GM23338 (cell line): ENCODE data around the gene TMEM44. TPM values are rescaled to one million over a fixed set of nuclear protein-coding genes. Genes with fewer than 3 reads are reported as not detected.
A peak's percentile ranks its signal among the peaks of the same experiment; 100 is the strongest.

ENCODE experiments used
- ATAC-seq: fragments of 200-7000 bp; cut with Tn5 transposase; 3 replicates; pipeline ENCODE4 v1.9.1; 2020
- DNase-seq: peaks from one replicate; pipeline ENCODE4 v3.0.0-alpha.2; 2015; ENCODE audit warnings: low spot score
- H2AFZ ChIP-seq: fragments of 200-600 bp; sonication (generic); 2 replicates; pipeline ENCODE4 v1.8.0; 2016; ENCODE audit warnings: antibody characterized with exemption, mild to moderate bottlenecking, moderate library complexity
- H3F3A ChIP-seq: fragments of 200-600 bp; sonication (generic); replicated peaks from 2 replicates; pipeline ENCODE4 v1.8.0; 2017; ENCODE audit warnings: antibody characterized with exemption, mixed run types, low read depth
- H3K27ac ChIP-seq: fragments of 200-600 bp; sonication (generic); 2 replicates; pipeline ENCODE4 v1.6.1; 2016; ENCODE audit warnings: low read depth
- H3K27me3 ChIP-seq: fragments of 200-600 bp; sonication (generic); 2 replicates; pipeline ENCODE4 v1.8.0; 2016; ENCODE audit warnings: mild to moderate bottlenecking, mixed run types, moderate library complexity; ENCODE audit not compliant: insufficient read depth
- H3K36me3 ChIP-seq: fragments of 200-600 bp; sonication (generic); 2 replicates; pipeline ENCODE4 v1.8.0; 2016; ENCODE audit warnings: mild to moderate bottlenecking; ENCODE audit not compliant: insufficient read depth
- H3K4me1 ChIP-seq: fragments of 200-600 bp; sonication (generic); 2 replicates; pipeline ENCODE4 v1.8.0; 2016; ENCODE audit warnings: mild to moderate bottlenecking, moderate library complexity; ENCODE audit not compliant: insufficient read depth
- H3K4me2 ChIP-seq: fragments of 200-600 bp; sonication (generic); 2 replicates; pipeline ENCODE4 v1.7.1; 2017; ENCODE audit warnings: mixed run types
- H3K4me3 ChIP-seq: fragments of 200-600 bp; sonication (generic); 2 replicates; pipeline ENCODE4 v1.6.1; 2016; ENCODE audit warnings: mixed run types
- H3K79me2 ChIP-seq: fragments of 200-600 bp; sonication (generic); replicated peaks from 2 replicates; pipeline ENCODE4 v1.8.0; 2017; ENCODE audit warnings: mild to moderate bottlenecking; ENCODE audit not compliant: insufficient read depth
- H3K9me2 ChIP-seq: fragments of 200-600 bp; sonication (generic); 2 replicates; pipeline ENCODE4 v1.8.0; 2017; ENCODE audit not compliant: insufficient read depth
- H4K20me1 ChIP-seq: fragments of 200-600 bp; sonication (generic); replicated peaks from 2 replicates; pipeline ENCODE4 v1.8.0; 2017; ENCODE audit warnings: mild to moderate bottlenecking; ENCODE audit not compliant: insufficient read depth
- H3K27ac Mint-ChIP-seq: 2 replicates; pipeline ENCODE4 v1.8.0; 2020; ENCODE audit warnings: inconsistent platforms, mild to moderate bottlenecking, moderate library complexity, mixed read lengths
- H3K27me3 Mint-ChIP-seq: 3 replicates; pipeline ENCODE4 v1.8.0; 2022; ENCODE audit warnings: low read depth, mild to moderate bottlenecking, moderate library complexity, mixed read lengths, inconsistent platforms; ENCODE audit not compliant: insufficient read depth, poor library complexity
- H3K36me3 Mint-ChIP-seq: 3 replicates; pipeline ENCODE4 v1.8.0; 2021; ENCODE audit warnings: low read depth, mild to moderate bottlenecking, inconsistent platforms, moderate library complexity, mixed read lengths
- H3K4me1 Mint-ChIP-seq: 3 replicates; pipeline ENCODE4 v1.8.0; 2020; ENCODE audit warnings: mild to moderate bottlenecking, inconsistent platforms, mixed read lengths
- H3K4me3 Mint-ChIP-seq: 3 replicates; pipeline ENCODE4 v1.8.0; 2021; ENCODE audit warnings: moderate library complexity, mild to moderate bottlenecking, inconsistent platforms, mixed read lengths
- H3K9me3 Mint-ChIP-seq: 3 replicates; pipeline ENCODE4 v1.8.0; 2020; ENCODE audit warnings: moderate library complexity, mild to moderate bottlenecking, inconsistent platforms, mixed read lengths
- ETS1 ChIP-seq: IDR thresholded peaks from 2 replicates; pipeline ENCODE4 v1.6.1; 2016; ENCODE audit warnings: antibody characterized with exemption
- EZH2 ChIP-seq: fragments of 200-600 bp; sonication (generic); IDR thresholded peaks from one replicate; pipeline ENCODE4 v1.8.0; 2017; ENCODE audit warnings: antibody characterized with exemption, mild to moderate bottlenecking, low read depth; ENCODE audit not compliant: unreplicated experiment
- EZH2phosphoT487 ChIP-seq: fragments of 200-600 bp; sonication (generic); IDR thresholded peaks from one replicate; pipeline ENCODE4 v1.8.1; 2018; ENCODE audit warnings: antibody characterized with exemption; ENCODE audit not compliant: unreplicated experiment
- JUNB ChIP-seq: IDR thresholded peaks from one replicate; pipeline ENCODE4 v1.6.1; 2016; ENCODE audit warnings: antibody characterized with exemption; ENCODE audit not compliant: unreplicated experiment
- NANOG ChIP-seq: IDR thresholded peaks from 2 replicates; pipeline ENCODE4 v1.6.1; 2016; ENCODE audit warnings: antibody characterized with exemption, borderline replicate concordance
- POLR2AphosphoS5 ChIP-seq: IDR thresholded peaks from 2 replicates; pipeline ENCODE4 v1.6.1; 2016; ENCODE audit warnings: antibody characterized with exemption, low read depth
- REST ChIP-seq: IDR thresholded peaks from one replicate; pipeline ENCODE4 v1.6.1; 2018; ENCODE audit warnings: antibody characterized with exemption; ENCODE audit not compliant: unreplicated experiment
- STAT1 ChIP-seq: IDR thresholded peaks from one replicate; pipeline ENCODE4 v1.6.1; 2016; ENCODE audit warnings: antibody characterized with exemption; ENCODE audit not compliant: unreplicated experiment
- ZNF331 ChIP-seq: fragments of 250-450 bp; sonication (Bioruptor Pico); IDR thresholded peaks from 2 replicates; pipeline ENCODE4 v1.5.0; 2020; ENCODE audit warnings: low read depth, mild to moderate bottlenecking, moderate library complexity
- ZNF462 ChIP-seq: fragments of 250-450 bp; sonication (Bioruptor Pico); IDR thresholded peaks from 2 replicates; pipeline ENCODE4 v1.5.0; 2020; ENCODE audit warnings: mild to moderate bottlenecking, moderate library complexity
- polyA plus RNA-seq: library from polyadenylated mRNA; unstranded; fragments of >200 nt; fragmentation: Nextera tagmentation; extraction: Ambion mirVana; gene quantifications from 2 replicates; pipeline ENCODE4 v1.2.1, GENCODE V29; 2016
- total RNA-seq: library from RNA; depleted of rRNA; stranded (reverse); fragments of >200 nt; shearing (Covaris generic); gene quantifications from 2 replicates; pipeline ENCODE4 v1.2.3, GENCODE V29; 2014
- TF ChIP-seq, protein P1 (sequence below), 2 experiments: fragments of 200-600 bp in 1 of 2; sonication (generic) in 1 of 2; conservative IDR thresholded peaks; 2 replicates each; pipeline versions ENCODE4 v1.5.1 to v1.6.1; 2016 to 2017; ENCODE audit warnings: antibody characterized with exemption in 2 of 2, low read depth in 2 of 2, mild to moderate bottlenecking in 2 of 2, moderate library complexity in 1 of 2

TMEM44 gene
- total and polyA plus RNA-seq, 2 experiments from 2014 or later, result 10.0 to 10.5 TPM

- no peak for TF ChIP-seq ZNF462 (CRISPR knock-in tag)
Observed at GRCh38 chr3:194572944-194573491, 60.2 kb downstream of the TMEM44 start (continued).

- H3K36me3 ChIP-seq, result no peaks in the 10 kb centered on the region
- H3K36me3 Mint-ChIP-seq, result no peaks in the 10 kb centered on the region
- H3K27ac Mint-ChIP-seq, result no peak overlapping the region
- H3F3A ChIP-seq, result no peaks in the 10 kb centered on the region
- H2AFZ ChIP-seq, result peak overlapping the region; percentile 10; the same call in 1 of the 2 replicates
- H3K4me3 ChIP-seq, result no peak overlapping the region
- H3K79me2 ChIP-seq, result no peaks in the 10 kb centered on the region
- no peaks in the 10 kb centered on the region for H3K4me1 ChIP-seq
- H3K4me3 Mint-ChIP-seq, result no peak overlapping the region
- H3K4me2 ChIP-seq, result no peak overlapping the region
- H3K27me3 ChIP-seq, result 0 out of 2 replicates have a peak, but pooled peaks cover 3% of the 10 kb centered on the region
- H4K20me1 ChIP-seq, result no peaks in the 10 kb centered on the region
- H3K9me2 ChIP-seq, result no peaks in the 10 kb centered on the region
- H3K9me3 Mint-ChIP-seq, result no peaks in the 10 kb centered on the region
- DNase-seq (no peak), ATAC-seq (no peak)
- peaks cover 2% of the 10 kb centered on the region for H3K27me3 Mint-ChIP-seq
- no peak overlapping the region for H3K27ac ChIP-seq
- H3K4me1 Mint-ChIP-seq, result peaks cover 9% of the 10 kb centered on the region; the same call in 1 of the 3 replicates
- TF ChIP-seq REST (no peak), POLR2AphosphoS5 (no peak), ETS1 (no peak), EZH2phosphoT487 (no peak), ZNF331 (no peak), NANOG (no peak), EZH2 (no peak), STAT1 (no peak), JUNB (no peak)
- TF ChIP-seq, protein P1, sequence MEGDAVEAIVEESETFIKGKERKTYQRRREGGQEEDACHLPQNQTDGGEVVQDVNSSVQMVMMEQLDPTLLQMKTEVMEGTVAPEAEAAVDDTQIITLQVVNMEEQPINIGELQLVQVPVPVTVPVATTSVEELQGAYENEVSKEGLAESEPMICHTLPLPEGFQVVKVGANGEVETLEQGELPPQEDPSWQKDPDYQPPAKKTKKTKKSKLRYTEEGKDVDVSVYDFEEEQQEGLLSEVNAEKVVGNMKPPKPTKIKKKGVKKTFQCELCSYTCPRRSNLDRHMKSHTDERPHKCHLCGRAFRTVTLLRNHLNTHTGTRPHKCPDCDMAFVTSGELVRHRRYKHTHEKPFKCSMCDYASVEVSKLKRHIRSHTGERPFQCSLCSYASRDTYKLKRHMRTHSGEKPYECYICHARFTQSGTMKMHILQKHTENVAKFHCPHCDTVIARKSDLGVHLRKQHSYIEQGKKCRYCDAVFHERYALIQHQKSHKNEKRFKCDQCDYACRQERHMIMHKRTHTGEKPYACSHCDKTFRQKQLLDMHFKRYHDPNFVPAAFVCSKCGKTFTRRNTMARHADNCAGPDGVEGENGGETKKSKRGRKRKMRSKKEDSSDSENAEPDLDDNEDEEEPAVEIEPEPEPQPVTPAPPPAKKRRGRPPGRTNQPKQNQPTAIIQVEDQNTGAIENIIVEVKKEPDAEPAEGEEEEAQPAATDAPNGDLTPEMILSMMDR (conservative IDR thresholded peaks at IDR 0.05; ENCODE audit: low read depth in 2 of 2), result no peak
Observed at GRCh38 chr3:194572143-194572789, 61.0 kb downstream of the TMEM44 start.
